H1 (cell line): ENCODE measurements around the gene CBFB. TPM values are rescaled to one million over a fixed set of nuclear protein-coding genes. Genes with fewer than 3 reads are reported as not detected.
A peak's percentile ranks its signal among the peaks of the same experiment; 100 is the strongest.

Experiments used
- CBX5 ChIP-seq: fragments of 300-800, 300-1000 bp; sonication (generic); IDR thresholded peaks from 2 replicates; pipeline ENCODE4 v1.7.1; 2016; ENCODE audit warnings: antibody characterized with exemption, low read length, low read depth
- CBX8 ChIP-seq: fragments of 300-800, 300-1000 bp; sonication (generic); IDR thresholded peaks from 2 replicates; pipeline ENCODE4 v1.7.1; 2016; ENCODE audit warnings: low read depth, low read length, borderline replicate concordance
- CEBPB ChIP-seq: IDR thresholded peaks from 2 replicates; pipeline ENCODE4 v1.6.1; 2012; ENCODE audit warnings: low read depth, low read length
- CHD1 ChIP-seq: IDR thresholded peaks from 2 replicates; pipeline ENCODE4 v1.6.1; 2012; ENCODE audit warnings: low read depth, low read length, improper control_type of control experiment
- CHD2 ChIP-seq: IDR thresholded peaks from 2 replicates; pipeline ENCODE4 v1.6.1; 2012; ENCODE audit warnings: low read length, improper control_type of control experiment
- CHD7 ChIP-seq: fragments of 300-600 bp; sonication (generic); IDR thresholded peaks from 2 replicates; pipeline ENCODE4 v1.7.1; 2012; ENCODE audit warnings: low read length, moderate library complexity, mild to moderate bottlenecking, inconsistent platforms; ENCODE audit not compliant: insufficient replicate concordance
- E2F6 ChIP-seq: IDR thresholded peaks from 2 replicates; pipeline ENCODE4 v1.6.1; 2012; ENCODE audit warnings: inconsistent platforms
- MAFK ChIP-seq: IDR thresholded peaks from 2 replicates; pipeline ENCODE4 v1.6.1; 2012; ENCODE audit warnings: low read depth, mild to moderate bottlenecking, improper control_type of control experiment, low read length
- SAP30 ChIP-seq: fragments of 300-600 bp; sonication (generic); IDR thresholded peaks from 2 replicates; pipeline ENCODE4 v1.7.1; 2012; ENCODE audit warnings: low read length, moderate library complexity, mild to moderate bottlenecking, inconsistent platforms; ENCODE audit not compliant: insufficient read depth, insufficient replicate concordance
- TAF1 ChIP-seq: IDR thresholded peaks from 2 replicates; pipeline ENCODE4 v1.6.1; 2011; ENCODE audit warnings: mild to moderate bottlenecking, low read depth, low read length
- polyA plus RNA-seq, 7 experiments: library from polyadenylated mRNA; depleted of rRNA in 3 of 7; stranded (reverse) in 5 of 7; unstranded in 2 of 7; fragments of >200 nt in 5 of 7; fragments of 200-250 nt in 2 of 7; gene quantifications; 1 replicate in 5 of 7; 2 replicates in 1 of 7; 4 replicates in 1 of 7; pipeline versions ENCODE4 v1.2.1 to v1.2.3, GENCODE V29; 2011 to 2013; ENCODE audit warnings: missing spikeins in 2 of 7, mixed read lengths in 2 of 7
- total RNA-seq: library from RNA; stranded (reverse); fragmentation: NEBNext Ultra II Directional; extraction: Animal tissue kit (Norgen Biotek cat#: 25700); gene quantifications from 2 replicates; pipeline ENCODE4 v1.2.1, GENCODE V29; 2021

Gene CBFB
- total and polyA plus RNA-seq, 2 of the 8 experiments (the other 6 are each of a cell fraction or from before 2014, with no cell fraction given) = 11.5 to 31.6 TPM

- TF ChIP-seq CHD7 = no peak
- no peak for TF ChIP-seq CBX8
- no peak for TF ChIP-seq CBX5
- no peak for TF ChIP-seq SAP30
- TF ChIP-seq CHD1 = no peak
- TF ChIP-seq MAFK = no peak
- peak; percentile 84; the same call in 1 of the 2 replicates for TF ChIP-seq E2F6
- no peak for TF ChIP-seq CHD2
- TF ChIP-seq TAF1 = no peak; the same call in 1 of the 2 replicates
- TF ChIP-seq CEBPB = no peak
Measured at GRCh38 chr16:67150047-67150832, 121.3 kb downstream of the CBFB start (continued).
